GM10266 (cell line): ENCODE measurements around the gene SIN3B.

Source experiments
- DNase-seq: peaks from one replicate; pipeline ENCODE4 v3.0.0; 2012; ENCODE audit errors: extremely low spot score
- CTCF ChIP-seq: IDR thresholded peaks from 2 replicates; pipeline ENCODE4 v1.5.1; 2012; ENCODE audit warnings: mild to moderate bottlenecking, low read depth; ENCODE audit not compliant: control insufficient read depth, insufficient read depth; ENCODE audit errors: missing control alignments

Gene SIN3B

GRCh38 chr19:16807549-16808284 is 21.5 kb upstream of the SIN3B start:
- TF ChIP-seq CTCF = no peak

GRCh38 chr19:16814526-16815100 is 14.6 kb upstream of the SIN3B start:
- TF ChIP-seq CTCF = no peak
- DNase-seq = no peak

More at GRCh38 chr19:16807549-16808284, 21.5 kb upstream of the SIN3B start:
- DNase-seq = no peak

DNA sequence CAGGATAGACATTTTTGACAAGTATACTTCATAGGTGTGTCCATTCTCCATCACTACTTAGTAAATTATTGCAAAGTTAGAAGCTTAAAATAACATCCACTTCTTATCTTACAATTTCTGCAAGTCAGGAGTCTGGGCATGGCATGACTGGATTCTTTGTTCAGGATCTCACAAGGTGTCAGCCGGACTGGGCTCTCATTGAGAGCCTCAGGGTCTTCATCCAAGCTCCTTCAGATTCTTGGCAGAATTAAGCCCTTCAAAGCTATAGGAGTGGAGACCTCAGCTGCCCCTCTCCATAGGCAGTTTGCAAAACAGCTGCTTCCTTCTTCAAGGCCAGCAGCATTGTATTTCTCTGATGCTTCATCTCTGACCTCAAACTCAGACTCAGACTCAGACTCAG is 9.1 kb upstream of the SIN3B start:
- TF ChIP-seq CTCF = no peak
- no peak for DNase-seq

GRCh38 chr19:16821081-16821480 is 8.1 kb upstream of the SIN3B start:
- no peak for DNase-seq
- TF ChIP-seq CTCF = no peak

DNA sequence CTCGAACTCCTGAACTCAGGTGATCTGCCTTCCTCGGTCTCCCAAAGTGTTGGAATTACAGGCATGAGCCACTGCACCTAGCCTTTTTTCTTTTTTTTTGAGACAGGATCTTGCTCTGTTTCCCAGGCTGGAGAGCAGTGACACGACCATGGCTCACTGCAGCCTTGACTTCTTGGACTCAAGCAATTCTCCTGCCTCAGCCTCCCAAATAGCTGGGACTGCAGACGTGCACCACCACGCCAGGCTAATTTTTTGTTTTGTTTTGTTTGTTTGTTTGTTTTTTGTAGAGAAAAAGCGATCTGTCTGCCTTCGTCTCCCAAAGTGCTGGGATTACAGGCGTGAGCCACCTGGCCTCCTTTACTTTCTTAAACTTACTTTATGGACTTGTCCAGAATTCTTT is 6.5 kb upstream of the SIN3B start:
- no peak for DNase-seq
- no peak for TF ChIP-seq CTCF

GRCh38 chr19:16824658-16825311 is 4.4 kb upstream of the SIN3B start:
- no peak for TF ChIP-seq CTCF
- DNase-seq = no peak
